Parathyroid adenoma (tissue), 2 donors: Measurements from ENCODE around the gene GCC1.

Source experiments
- H2AFZ ChIP-seq: fragments of 300-600 bp; sonication (generic); one replicate; pipeline ENCODE4 v1.7.0; 2017; ENCODE audit warnings: antibody characterized with exemption, mild to moderate bottlenecking
- H3K27ac ChIP-seq: fragments of 300-600 bp; sonication (generic); one replicate; pipeline ENCODE4 v1.7.0; 2017
- H3K27me3 ChIP-seq: fragments of 300-600 bp; sonication (generic); one replicate; pipeline ENCODE4 v1.7.0; 2017; ENCODE audit warnings: low read length; ENCODE audit not compliant: control insufficient read depth, insufficient read depth
- H3K36me3 ChIP-seq: fragments of 300-600 bp; sonication (generic); one replicate; pipeline ENCODE4 v1.7.0; 2017; ENCODE audit warnings: low read length; ENCODE audit not compliant: control insufficient read depth, insufficient read depth
- H3K4me1 ChIP-seq: fragments of 300-600 bp; sonication (generic); one replicate; pipeline ENCODE4 v1.7.0; 2017; ENCODE audit warnings: control low read depth
- H3K4me2 ChIP-seq: fragments of 300-600 bp; sonication (generic); one replicate; pipeline ENCODE4 v1.7.0; 2017; ENCODE audit warnings: low read length
- H3K4me3 ChIP-seq: fragments of 300-600 bp; sonication (generic); one replicate; pipeline ENCODE4 v1.7.0; 2017; ENCODE audit warnings: low read depth, low read length
- H3K79me2 ChIP-seq: fragments of 300-600 bp; sonication (generic); one replicate; pipeline ENCODE4 v1.7.0; 2017; ENCODE audit warnings: control low read depth
- H3K9ac ChIP-seq: fragments of 300-600 bp; sonication (generic); one replicate; pipeline ENCODE4 v1.7.0; 2017; ENCODE audit warnings: mild to moderate bottlenecking
- H3K9me3 ChIP-seq: fragments of 300-600 bp; sonication (generic); one replicate; pipeline ENCODE4 v1.7.0; 2017; ENCODE audit warnings: low read length; ENCODE audit not compliant: control insufficient read depth
- TF ChIP-seq, protein P1 (sequence below): fragments of 300-600 bp; sonication (generic); IDR thresholded peaks from one replicate; pipeline ENCODE4 v1.7.0; 2017; ENCODE audit warnings: antibody characterized with exemption, mild to moderate bottlenecking
- donor health status: primary hyperparathyroidism.

The GCC1 gene

DNA sequence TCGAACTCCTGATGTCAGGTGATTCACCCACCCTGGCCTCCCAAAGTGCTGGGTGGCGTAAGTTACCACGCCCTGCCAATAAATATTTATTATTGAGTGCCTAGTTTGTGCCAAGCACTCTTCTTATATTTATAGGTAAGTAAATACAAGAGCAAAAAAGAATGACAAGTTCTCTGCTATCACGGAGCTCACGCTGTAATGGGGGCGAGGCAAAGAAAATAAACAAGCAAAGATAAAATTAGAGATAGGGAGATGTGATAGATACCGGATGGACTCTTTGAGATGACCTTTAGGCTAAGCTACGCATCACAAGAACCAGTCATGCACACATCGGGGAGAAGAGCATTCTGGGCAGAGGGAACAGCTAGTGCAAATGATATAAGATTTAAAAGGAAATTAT lies 46.3 kb downstream of the GCC1 start:
- Histone ChIP-seq H3K27ac (no peak overlapping the region), H3K27me3 (no peaks in the 10 kb centered on the region), H3K9me3 (no peaks in the 10 kb centered on the region), H2AFZ (no peak overlapping the region), H3K9ac (no peak overlapping the region), H3K36me3 (no peaks in the 10 kb centered on the region), H3K79me2 (no peaks in the 10 kb centered on the region), H3K4me2 (no peak overlapping the region), H3K4me3 (no peak overlapping the region), H3K4me1 (no peaks in the 10 kb centered on the region)
- TF ChIP-seq, protein P1, sequence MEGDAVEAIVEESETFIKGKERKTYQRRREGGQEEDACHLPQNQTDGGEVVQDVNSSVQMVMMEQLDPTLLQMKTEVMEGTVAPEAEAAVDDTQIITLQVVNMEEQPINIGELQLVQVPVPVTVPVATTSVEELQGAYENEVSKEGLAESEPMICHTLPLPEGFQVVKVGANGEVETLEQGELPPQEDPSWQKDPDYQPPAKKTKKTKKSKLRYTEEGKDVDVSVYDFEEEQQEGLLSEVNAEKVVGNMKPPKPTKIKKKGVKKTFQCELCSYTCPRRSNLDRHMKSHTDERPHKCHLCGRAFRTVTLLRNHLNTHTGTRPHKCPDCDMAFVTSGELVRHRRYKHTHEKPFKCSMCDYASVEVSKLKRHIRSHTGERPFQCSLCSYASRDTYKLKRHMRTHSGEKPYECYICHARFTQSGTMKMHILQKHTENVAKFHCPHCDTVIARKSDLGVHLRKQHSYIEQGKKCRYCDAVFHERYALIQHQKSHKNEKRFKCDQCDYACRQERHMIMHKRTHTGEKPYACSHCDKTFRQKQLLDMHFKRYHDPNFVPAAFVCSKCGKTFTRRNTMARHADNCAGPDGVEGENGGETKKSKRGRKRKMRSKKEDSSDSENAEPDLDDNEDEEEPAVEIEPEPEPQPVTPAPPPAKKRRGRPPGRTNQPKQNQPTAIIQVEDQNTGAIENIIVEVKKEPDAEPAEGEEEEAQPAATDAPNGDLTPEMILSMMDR: no peak

DNA sequence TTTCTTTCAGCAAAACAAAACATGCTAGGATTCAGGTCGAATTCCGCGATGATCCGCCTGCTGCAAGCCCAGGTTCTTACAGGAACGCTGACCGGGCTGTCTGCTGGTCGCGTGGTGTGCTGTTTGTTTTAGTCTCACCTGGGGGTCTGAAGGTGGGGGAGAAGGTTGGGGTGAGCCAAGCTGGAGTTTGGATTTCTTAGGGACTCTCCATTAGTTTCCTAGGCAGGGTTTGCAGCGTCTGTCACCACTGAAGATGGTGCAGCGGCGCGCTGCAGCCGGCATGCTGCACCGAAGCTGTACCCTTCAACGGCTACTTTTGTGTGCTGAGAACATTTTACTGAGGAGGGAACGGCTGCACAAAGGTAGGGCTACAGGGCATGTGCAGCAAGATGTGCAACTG lies 48.7 kb downstream of the GCC1 start:
- no peak overlapping the region for H3K9ac ChIP-seq
- H3K79me2 ChIP-seq: no peaks in the 10 kb centered on the region
- H3K27me3 ChIP-seq: no peaks in the 10 kb centered on the region
- no peaks in the 10 kb centered on the region for H3K36me3 ChIP-seq
- H3K4me1 ChIP-seq: no peaks in the 10 kb centered on the region
- H3K4me3 ChIP-seq: no peak overlapping the region
- peak overlapping the region; percentile 52 for H2AFZ ChIP-seq
- no peak overlapping the region for H3K27ac ChIP-seq
- H3K4me2 ChIP-seq: peak overlapping the region; percentile 9
- H3K9me3 ChIP-seq: no peaks in the 10 kb centered on the region
- TF ChIP-seq, protein P1: no peak

DNA sequence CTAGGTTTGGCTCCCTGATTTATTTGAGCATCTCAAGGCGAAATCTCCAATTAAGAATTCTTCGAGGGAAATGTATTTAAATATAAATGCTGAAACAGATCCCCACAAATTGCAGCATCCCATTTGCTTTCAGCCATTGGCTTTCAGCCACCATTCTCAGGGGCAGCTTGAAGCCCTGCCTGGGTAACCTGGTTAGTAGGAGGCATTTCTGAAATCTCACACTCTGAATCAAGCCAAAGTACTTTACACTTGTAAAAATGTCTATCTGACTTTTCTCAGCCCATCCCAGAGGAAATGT lies 49.1 kb downstream of the GCC1 start:
- no peak overlapping the region for H3K9ac ChIP-seq
- no peaks in the 10 kb centered on the region for H3K9me3 ChIP-seq
- H3K79me2 ChIP-seq: no peaks in the 10 kb centered on the region
- H2AFZ ChIP-seq: peak overlapping the region; percentile 52
- H3K27me3 ChIP-seq: no peaks in the 10 kb centered on the region
- TF ChIP-seq, protein P1: no peak
- no peak overlapping the region for H3K4me2 ChIP-seq
- no peak overlapping the region for H3K4me3 ChIP-seq
- H3K4me1 ChIP-seq: no peaks in the 10 kb centered on the region
- no peak overlapping the region for H3K27ac ChIP-seq
- no peaks in the 10 kb centered on the region for H3K36me3 ChIP-seq

DNA sequence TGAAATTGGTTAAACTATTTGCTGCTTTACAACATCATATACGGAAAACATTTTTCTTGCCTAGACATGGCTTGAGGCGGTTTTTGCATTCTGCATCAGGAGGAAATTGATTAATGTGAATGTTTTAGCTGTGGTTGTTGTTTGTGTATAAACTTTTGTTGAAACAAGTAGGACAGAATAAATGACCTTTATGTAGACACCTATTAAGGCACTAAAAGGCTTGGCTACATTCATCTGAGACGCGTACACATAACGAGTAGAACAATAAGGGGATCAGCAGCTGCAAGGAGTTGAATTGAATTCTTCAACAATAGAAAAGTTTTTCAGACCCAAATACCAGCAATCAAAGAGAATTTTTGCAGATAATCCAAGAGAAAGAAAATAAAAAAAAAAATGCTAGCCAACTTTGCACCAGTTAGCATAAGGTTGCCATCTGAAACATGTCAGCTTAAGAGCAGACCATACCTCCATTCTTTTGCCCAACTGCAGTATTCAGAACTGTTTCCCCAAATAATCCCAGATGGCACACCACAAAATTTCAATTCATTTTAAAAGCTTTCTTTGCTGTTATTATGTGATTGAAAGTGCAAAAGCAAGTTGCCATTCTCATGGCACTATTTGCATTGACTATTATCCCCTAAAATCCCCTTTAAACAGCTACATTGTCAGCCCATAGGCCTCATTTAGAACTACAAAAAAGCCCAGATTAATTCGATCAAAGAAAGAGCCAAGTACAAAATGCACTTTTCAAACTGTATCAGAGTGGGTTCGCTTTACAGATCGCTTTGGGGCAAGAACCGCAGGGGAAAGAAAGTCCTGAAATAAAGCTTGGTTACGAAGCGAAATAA lies 49.6 kb downstream of the GCC1 start:
- Histone ChIP-seq H2AFZ (no peak overlapping the region), H3K4me2 (no peak overlapping the region), H3K4me3 (no peak overlapping the region), H3K9me3 (no peaks in the 10 kb centered on the region), H3K27me3 (no peaks in the 10 kb centered on the region), H3K9ac (no peak overlapping the region), H3K36me3 (no peaks in the 10 kb centered on the region), H3K4me1 (no peaks in the 10 kb centered on the region), H3K27ac (no peak overlapping the region), H3K79me2 (no peaks in the 10 kb centered on the region)
- TF ChIP-seq, protein P1: no peak

DNA sequence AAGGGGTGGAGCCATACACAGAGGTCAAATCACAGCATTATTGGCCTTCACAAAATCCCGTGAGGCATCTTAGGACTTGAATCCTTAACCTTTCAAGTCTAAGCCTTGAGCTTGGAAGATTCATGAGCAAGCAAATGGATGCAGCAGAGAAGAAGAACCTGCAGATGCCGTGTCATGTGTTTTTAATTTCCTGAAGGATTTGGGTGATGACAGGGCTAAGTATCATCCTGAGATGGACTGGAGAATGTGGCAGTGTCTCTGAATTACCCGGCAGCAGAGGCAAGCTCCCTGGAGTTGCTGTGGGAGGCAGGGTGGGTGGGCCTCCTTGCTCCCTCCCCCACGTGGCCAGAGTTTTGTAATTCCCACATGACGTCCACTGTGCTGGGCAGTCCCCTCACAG lies 50.8 kb downstream of the GCC1 start:
- Histone ChIP-seq H3K9me3 (no peaks in the 10 kb centered on the region), H3K79me2 (no peaks in the 10 kb centered on the region), H3K4me2 (no peak overlapping the region), H2AFZ (no peak overlapping the region), H3K27ac (no peak overlapping the region), H3K9ac (no peak overlapping the region), H3K4me1 (no peaks in the 10 kb centered on the region), H3K27me3 (no peaks in the 10 kb centered on the region), H3K36me3 (no peaks in the 10 kb centered on the region), H3K4me3 (no peak overlapping the region)
- TF ChIP-seq, protein P1: no peak
